AG10803 (cell line): ENCODE measurements around the gene PTMS.
"Not testable (repeated sequence)": the region's sequence is repeated elsewhere in the genome, so short reads cannot be mapped to it uniquely, and the experiment has no call there.

Experiments used
- DNase-seq: peaks from one replicate; pipeline ENCODE4 v3.0.0; 2010; ENCODE audit warnings: low read depth
- H3K4me3 ChIP-seq: 2 replicates; pipeline ENCODE4 v1.5.1; 2011; ENCODE audit warnings: mild to moderate bottlenecking, low read length, control low read depth
- TF ChIP-seq, protein P1 (sequence below): conservative IDR thresholded peaks from 2 replicates; pipeline ENCODE4 v1.5.1; 2011; ENCODE audit warnings: mild to moderate bottlenecking, low read length, control low read depth, inconsistent platforms

PTMS gene

DNA sequence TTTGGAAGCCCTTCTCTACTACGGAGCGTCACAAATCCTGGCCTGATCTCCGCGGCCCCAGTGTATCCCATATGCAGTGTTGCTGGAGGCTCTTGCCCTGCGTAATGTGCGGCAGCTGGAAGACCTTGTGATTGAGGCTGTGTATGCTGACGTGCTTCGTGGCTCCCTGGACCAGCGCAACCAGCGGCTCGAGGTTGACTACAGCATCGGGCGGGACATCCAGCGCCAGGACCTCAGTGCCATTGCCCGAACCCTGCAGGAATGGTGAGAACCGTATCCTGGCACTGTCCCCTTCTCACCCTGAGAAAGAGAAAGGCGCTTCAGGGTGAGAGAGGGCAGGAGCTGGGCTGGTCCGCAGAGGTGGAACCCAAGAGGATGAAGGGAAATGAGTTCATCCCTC lies 37.0 kb upstream of the PTMS start:
- no peak overlapping the region for H3K4me3 ChIP-seq
- DNase-seq, result no peak
- TF ChIP-seq, protein P1, sequence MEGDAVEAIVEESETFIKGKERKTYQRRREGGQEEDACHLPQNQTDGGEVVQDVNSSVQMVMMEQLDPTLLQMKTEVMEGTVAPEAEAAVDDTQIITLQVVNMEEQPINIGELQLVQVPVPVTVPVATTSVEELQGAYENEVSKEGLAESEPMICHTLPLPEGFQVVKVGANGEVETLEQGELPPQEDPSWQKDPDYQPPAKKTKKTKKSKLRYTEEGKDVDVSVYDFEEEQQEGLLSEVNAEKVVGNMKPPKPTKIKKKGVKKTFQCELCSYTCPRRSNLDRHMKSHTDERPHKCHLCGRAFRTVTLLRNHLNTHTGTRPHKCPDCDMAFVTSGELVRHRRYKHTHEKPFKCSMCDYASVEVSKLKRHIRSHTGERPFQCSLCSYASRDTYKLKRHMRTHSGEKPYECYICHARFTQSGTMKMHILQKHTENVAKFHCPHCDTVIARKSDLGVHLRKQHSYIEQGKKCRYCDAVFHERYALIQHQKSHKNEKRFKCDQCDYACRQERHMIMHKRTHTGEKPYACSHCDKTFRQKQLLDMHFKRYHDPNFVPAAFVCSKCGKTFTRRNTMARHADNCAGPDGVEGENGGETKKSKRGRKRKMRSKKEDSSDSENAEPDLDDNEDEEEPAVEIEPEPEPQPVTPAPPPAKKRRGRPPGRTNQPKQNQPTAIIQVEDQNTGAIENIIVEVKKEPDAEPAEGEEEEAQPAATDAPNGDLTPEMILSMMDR, result no peak

DNA sequence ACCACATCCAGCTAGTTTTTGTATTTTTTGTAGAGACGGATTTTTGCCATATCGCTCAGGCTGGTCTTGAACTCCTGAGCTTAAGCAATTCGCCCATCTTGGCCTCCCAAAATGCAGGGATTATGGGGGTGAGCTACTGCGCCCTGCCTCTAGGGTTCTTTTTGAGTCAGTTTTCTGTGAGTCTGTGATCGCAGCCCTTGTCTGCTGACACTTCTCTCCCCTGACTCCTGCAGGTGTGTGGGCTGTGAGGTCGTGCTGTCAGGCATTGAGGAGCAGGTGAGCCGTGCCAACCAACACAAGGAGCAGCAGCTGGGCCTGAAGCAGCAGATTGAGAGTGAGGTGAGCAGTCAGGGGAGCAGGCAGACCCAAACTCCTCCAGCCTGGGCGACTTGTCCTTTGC lies 36.0 kb upstream of the PTMS start:
- no peak for DNase-seq
- no peak overlapping the region for H3K4me3 ChIP-seq
- TF ChIP-seq, protein P1, result no peak

DNA sequence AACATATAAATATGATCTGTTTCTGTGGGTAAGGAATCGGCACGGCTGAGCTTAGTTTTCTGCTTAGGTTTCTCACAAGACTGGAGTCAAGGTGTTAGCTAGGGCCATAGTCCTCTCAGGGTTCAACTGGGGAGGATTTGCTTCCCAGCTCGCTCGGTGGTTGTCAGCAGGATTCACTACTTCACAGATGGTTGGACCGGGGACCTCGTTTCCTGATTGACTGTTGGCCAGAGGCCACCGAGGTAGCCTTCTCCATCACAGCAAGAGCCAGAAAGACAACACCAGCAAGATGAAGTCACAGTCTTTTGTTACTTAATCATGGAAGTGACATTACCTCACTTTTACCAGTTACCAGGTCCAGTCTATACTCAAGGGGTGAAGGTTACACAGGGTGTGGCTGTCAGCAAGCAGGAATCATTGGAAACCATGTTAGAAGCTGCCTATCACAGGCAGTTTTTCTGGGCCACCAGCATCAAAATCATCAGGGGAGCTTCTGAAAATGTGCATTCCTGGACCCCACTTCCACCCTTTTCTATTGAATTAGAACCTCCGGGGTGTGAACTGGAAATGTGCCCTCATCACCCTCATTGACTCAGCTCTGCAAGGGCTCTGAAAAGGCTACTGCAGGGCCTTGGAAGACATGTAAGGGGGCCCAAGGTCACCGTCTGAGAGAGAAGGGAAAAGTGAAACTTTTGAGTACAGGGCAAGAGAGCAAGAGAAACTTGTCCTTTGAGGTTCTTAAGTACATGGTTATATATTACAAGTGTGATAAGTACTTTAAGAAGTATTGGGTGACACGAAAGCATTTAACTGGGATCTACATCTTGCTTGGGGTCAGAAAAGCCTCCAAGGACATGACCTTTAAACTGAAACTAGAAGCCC lies 31.4 kb upstream of the PTMS start:
- no peak for DNase-seq
- TF ChIP-seq, protein P1, result no peak
- no peak overlapping the region for H3K4me3 ChIP-seq

DNA sequence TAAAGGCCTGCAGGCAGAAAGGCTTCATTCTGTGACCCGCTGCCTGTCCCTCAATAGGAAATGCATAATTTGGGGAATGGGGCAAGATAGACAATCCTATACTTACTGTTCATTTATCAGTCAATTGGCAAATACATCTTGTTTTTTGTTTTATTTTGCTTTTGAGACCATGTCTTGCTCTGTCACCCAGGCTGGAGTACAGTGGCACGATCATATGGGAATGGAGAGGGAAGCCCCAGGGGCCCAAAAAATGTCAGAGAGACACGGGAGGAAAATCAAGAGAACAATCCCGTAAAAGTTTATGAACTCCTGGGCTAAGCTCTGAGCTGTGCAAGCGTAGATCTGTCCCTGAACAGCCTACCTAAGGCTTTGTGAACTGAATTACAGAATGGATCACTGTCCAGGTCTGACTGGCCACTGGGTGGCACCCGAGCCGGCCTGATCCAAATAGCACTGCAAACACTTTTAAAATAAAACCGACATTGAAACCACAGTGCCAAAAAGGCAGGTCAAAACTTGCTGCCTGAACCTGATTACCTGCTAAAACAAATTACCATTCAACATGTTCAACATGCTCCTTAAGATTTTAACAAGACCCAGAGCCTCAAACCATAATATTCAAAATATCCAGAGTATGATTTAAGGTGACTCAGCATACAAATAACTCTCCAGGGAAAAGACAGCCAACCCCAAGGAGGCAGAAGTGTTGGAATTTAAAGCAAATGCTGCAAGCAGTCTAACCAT lies 30.5 kb upstream of the PTMS start:
- TF ChIP-seq, protein P1, result peak; percentile 73
- H3K4me3 ChIP-seq, result no peak overlapping the region
- peak; percentile 72 for DNase-seq

DNA sequence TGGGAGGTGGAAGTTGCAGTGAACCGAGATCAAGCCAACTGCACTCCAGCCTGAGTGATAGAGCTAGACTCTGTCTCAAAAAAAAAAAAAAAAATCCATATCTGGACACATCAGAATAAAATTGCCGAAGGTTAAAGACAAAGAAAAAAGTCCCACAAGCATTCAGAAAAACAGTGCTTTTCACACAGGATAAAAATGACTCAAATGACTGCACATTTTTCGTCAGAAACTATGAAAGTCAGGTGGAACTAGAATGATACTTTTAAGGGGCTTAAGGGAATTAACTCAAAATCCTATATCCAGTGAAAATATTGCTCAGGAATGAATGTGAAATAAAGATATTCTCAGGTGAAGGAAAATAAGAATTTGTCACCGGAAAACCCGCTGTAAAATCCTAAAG lies 29.4 kb upstream of the PTMS start:
- DNase-seq, result no peak
- H3K4me3 ChIP-seq, result no peak overlapping the region
- TF ChIP-seq, protein P1, result no peak

DNA sequence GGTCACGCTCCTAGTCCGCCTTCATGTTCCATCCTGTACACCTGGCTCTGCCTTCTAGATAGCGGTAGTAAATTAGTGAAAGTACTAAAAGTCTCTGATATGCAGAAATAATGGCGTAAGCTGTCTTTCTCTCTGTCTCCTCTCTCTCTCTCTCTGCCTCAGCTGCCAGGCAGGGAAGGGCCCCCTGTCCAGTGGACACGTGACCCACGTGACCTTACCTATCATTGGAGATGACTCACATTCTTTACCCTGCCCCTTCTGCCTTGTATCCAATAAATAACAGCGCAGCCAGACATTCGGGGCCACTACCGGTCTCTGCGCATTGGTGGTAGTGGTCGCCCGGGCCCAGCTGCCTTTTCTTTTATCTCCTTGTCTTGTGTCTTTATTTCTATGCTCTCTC lies 24.1 kb upstream of the PTMS start:
- not testable (repeated sequence) for H3K4me3 ChIP-seq, DNase-seq

DNA sequence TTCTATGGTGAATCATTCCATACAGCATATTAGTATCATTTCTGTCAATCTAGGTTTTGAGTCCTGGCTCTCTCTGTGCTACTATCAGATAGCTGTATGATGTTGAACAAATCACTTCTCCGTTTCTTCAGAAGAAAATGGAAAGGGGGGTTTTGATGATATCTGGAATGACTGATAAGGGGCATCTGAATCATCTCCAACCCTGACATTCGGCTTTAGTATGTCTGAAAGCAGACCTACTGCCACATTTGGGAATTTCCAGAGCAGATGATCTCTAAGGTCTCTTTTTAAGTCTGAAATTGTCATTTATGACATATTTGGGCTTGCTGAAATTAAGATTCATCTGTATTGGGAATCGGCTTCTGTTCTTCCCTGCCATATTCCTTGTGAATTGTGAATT lies 23.3 kb upstream of the PTMS start:
- TF ChIP-seq, protein P1, result no peak
- no peak for DNase-seq
- H3K4me3 ChIP-seq, result no peak overlapping the region

DNA sequence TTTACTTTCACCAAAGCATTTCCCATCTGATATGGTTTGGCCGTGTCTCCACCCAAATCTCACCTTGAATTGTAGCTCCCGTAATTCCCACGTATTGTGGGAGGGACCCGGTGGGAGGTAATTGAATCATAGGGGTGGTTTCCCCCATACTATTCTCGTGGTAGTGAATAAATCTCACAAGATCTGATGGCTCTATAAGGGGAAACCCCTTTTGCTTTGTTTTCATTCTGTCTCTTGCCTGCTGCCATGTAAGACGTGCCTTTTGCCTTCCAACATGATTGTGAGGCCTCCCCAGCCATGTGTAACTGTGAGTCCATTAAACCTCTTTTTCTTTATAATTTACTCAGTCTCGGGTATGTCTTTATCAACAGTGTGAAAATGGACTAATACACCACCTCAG lies 22.9 kb upstream of the PTMS start:
- not testable (repeated sequence) for H3K4me3 ChIP-seq, DNase-seq
